Small intestine (tissue), 7 donors: ENCODE measurements around the gene MYL5. TPM values are rescaled to one million over a fixed set of nuclear protein-coding genes. Genes with fewer than 3 reads are reported as not detected.

ENCODE experiments used
- DNase-seq, 2 donors: peaks; one replicate each; pipeline versions ENCODE4 v3.0.0 to v3.0.0-alpha.2; 2013
- FAIRE-seq: peaks from 2 replicates; lab custom pipeline; 2012; peaks lifted over from hg19 to GRCh38; lab: Jason Lieb, UNC
- H3K27ac ChIP-seq, 3 donors: one replicate each; pipeline ENCODE4 v1.5.1; 2013; ENCODE audit warnings: low read length in 2 of 3, mild to moderate bottlenecking in 2 of 3, control low read depth in 1 of 3, inconsistent platforms in 1 of 3, low read depth in 1 of 3, moderate library complexity in 1 of 3
- H3K27me3 ChIP-seq, 3 donors: one replicate each; pipeline ENCODE4 v1.6.1; 2013; ENCODE audit warnings: low read length in 3 of 3, inconsistent platforms in 1 of 3; ENCODE audit not compliant: control insufficient read depth in 3 of 3, insufficient read depth in 3 of 3
- H3K36me3 ChIP-seq, 3 donors: one replicate each; pipeline ENCODE4 v1.6.1; 2013; ENCODE audit warnings: low read length in 3 of 3, inconsistent platforms in 1 of 3, low read depth in 1 of 3, mild to moderate bottlenecking in 1 of 3, moderate library complexity in 1 of 3; ENCODE audit not compliant: control insufficient read depth in 3 of 3, insufficient read depth in 2 of 3
- H3K4me1 ChIP-seq, 3 donors: one replicate each; pipeline ENCODE4 v1.6.1; 2013; ENCODE audit warnings: low read length in 2 of 3, inconsistent platforms in 1 of 3, low read depth in 1 of 3, mild to moderate bottlenecking in 1 of 3, moderate library complexity in 1 of 3; ENCODE audit not compliant: control insufficient read depth in 3 of 3, insufficient read depth in 2 of 3
- H3K4me3 ChIP-seq, 3 donors: one replicate each; pipeline ENCODE4 v1.5.1; 2013; ENCODE audit warnings: low read length in 3 of 3, control low read depth in 1 of 3, inconsistent platforms in 1 of 3, low read depth in 1 of 3, mild to moderate bottlenecking in 1 of 3, moderate library complexity in 1 of 3
- H3K9me3 ChIP-seq, 2 donors: one replicate each; pipeline ENCODE4 v1.6.1; 2013; ENCODE audit warnings: low read depth in 1 of 2, low read length in 1 of 2; ENCODE audit not compliant: control insufficient read depth in 2 of 2, insufficient read depth in 1 of 2
- WGBS, 3 donors: extraction: QIAGEN DNeasy Blood & Tissue Kit; methylation state at CpG; one replicate each; pipeline ENCODE4 v1.1.7; 2013; 5-methylcytosine and 5-hydroxymethylcytosine counted together
- polyA plus RNA-seq, 4 donors: library from polyadenylated mRNA; stranded (reverse) in 3 of 4; unstranded in 1 of 4; fragments of 200-250 nt in 3 of 4; fragments of 120-200 nt in 1 of 4; gene quantifications; one replicate each; pipeline versions ENCODE4 v1.2.1 to v1.2.3, GENCODE V29; 2013
- donor health status: healthy with polysubstance abuse.
- donor health status: control.
- donor health status: control.
- donor health status: Bipolar disorder and iron deficiency.
- donor health status: healthy.

MYL5 gene
- polyA plus RNA-seq, 4 donors, result 36.1 to 316 (median 159) TPM

GRCh38 chr4:714087-714486 lies 39.7 kb downstream of the MYL5 start:
- FAIRE-seq, result no peak
- Histone ChIP-seq H3K4me1 (no peaks in the 10 kb centered on the region), H3K4me3 (no peak overlapping the region), H3K27me3 (no peaks in the 10 kb centered on the region), H3K36me3 (peaks cover 0 to 41% (median 0%) of the 10 kb centered on the region in 3 donors), H3K9me3 (no peaks in the 10 kb centered on the region), H3K27ac (no peak overlapping the region)
- no peak for DNase-seq
- WGBS, 3 donors, result 89 to 93% (median 90%) methylated on average over 18 of the region's 18 CpGs

DNA sequence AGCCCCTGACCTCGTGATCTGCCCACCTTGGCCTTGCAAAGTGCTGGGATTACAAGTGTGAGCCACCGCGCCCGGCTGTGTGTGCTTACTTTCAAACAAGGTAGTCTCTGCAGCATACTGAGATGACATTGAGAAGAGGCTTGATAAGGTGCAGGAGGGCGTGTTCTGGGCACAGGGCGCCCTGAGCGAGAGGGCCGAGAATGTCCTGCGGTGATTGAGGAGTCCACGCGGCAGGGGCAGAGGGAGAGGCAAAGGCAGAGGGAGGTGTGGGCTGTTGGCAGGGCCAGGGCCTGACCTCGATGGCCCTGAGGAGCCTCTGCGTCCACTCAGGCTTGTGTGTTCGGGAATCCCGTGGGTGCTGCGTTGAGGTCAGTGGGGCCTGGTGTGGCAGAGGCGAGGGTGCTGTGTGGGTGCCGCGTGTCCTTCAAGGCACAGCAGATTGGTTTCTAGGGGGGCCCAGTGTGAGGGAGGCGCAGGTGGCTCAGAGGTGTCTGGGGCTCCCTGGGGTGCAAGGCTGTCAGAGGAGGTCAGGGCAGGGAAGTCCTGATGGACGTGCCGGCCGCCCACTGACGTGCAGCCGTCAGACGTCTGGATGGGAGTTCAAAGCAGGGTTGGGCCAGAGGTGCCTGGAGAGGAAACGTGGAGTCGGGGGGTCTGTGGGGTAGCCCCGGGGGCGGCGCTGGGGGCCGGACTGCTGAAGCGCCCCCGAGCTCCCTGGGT lies 43.4 kb downstream of the MYL5 start:
- Histone ChIP-seq H3K27ac (no peak overlapping the region), H3K4me1 (no peaks in the 10 kb centered on the region), H3K9me3 (no peaks in the 10 kb centered on the region), H3K4me3 (no peak overlapping the region), H3K36me3 (peaks cover 0 to 42% (median 0%) of the 10 kb centered on the region in 3 donors), H3K27me3 (no peaks in the 10 kb centered on the region)
- DNase-seq, result peak in 1 of 2 donors; percentile 72
- FAIRE-seq, result no peak
- 60 to 82% (median 66%) methylated on average over 32 to 34 of the region's 34 CpGs for WGBS, 3 donors

GRCh38 chr4:718460-718859 lies 44.1 kb downstream of the MYL5 start:
- no peak for FAIRE-seq
- 85 to 93% (median 93%) methylated on average over 8 of the region's 8 CpGs for WGBS, 3 donors
- H3K36me3 ChIP-seq, result peaks cover 0 to 43% (median 0%) of the 10 kb centered on the region in 3 donors
- DNase-seq, result no peak
- H3K4me1 ChIP-seq, result peaks cover 0 to under 1% (median 0%) of the 10 kb centered on the region in 3 donors
- H3K27ac ChIP-seq, result no peak overlapping the region
- H3K27me3 ChIP-seq, result no peaks in the 10 kb centered on the region
- H3K4me3 ChIP-seq, result no peak overlapping the region
- H3K9me3 ChIP-seq, result no peaks in the 10 kb centered on the region

GRCh38 chr4:720111-720860 lies 45.9 kb downstream of the MYL5 start:
- Histone ChIP-seq H3K27ac (no peak overlapping the region), H3K9me3 (no peaks in the 10 kb centered on the region), H3K4me1 (peaks cover 0 to 8% (median 0%) of the 10 kb centered on the region in 3 donors), H3K36me3 (peaks cover 0 to 41% (median 0%) of the 10 kb centered on the region in 3 donors), H3K27me3 (no peaks in the 10 kb centered on the region), H3K4me3 (no peak overlapping the region)
- DNase-seq (no peak), FAIRE-seq (no peak)
- 94 to 95% (median 95%) methylated on average over 57 to 59 of the region's 59 CpGs for WGBS, 3 donors

- WGBS, 3 donors, result 37 to 68% (median 58%) methylated on average over 31 of the region's 31 CpGs
- Histone ChIP-seq H3K4me1 (peaks cover 0 to 8% (median 0%) of the 10 kb centered on the region in 3 donors), H3K36me3 (peaks cover 0 to 41% (median 0%) of the 10 kb centered on the region in 3 donors), H3K27me3 (no peaks in the 10 kb centered on the region), H3K4me3 (no peak overlapping the region), H3K27ac (peak overlapping the region in 1 of 3 donors; percentile 15), H3K9me3 (no peaks in the 10 kb centered on the region)
- FAIRE-seq (no peak), DNase-seq (peak in 1 of 2 donors; percentile 56)
These were observed 47.2 kb downstream of the MYL5 start for GRCh38 chr4:721261-722168.

GRCh38 chr4:722169-722725 lies 47.9 kb downstream of the MYL5 start:
- H3K4me1 ChIP-seq, result peaks cover 0 to 8% (median 0%) of the 10 kb centered on the region in 3 donors
- H3K36me3 ChIP-seq, result peaks cover 0 to 45% (median 0%) of the 10 kb centered on the region in 3 donors
- no peaks in the 10 kb centered on the region for H3K9me3 ChIP-seq
- 93 to 95% (median 94%) methylated on average over 25 to 47 of the region's 47 CpGs for WGBS, 3 donors
- DNase-seq (no peak), FAIRE-seq (no peak)
- H3K4me3 ChIP-seq, result no peak overlapping the region
- no peaks in the 10 kb centered on the region for H3K27me3 ChIP-seq
- H3K27ac ChIP-seq, result no peak overlapping the region

DNA sequence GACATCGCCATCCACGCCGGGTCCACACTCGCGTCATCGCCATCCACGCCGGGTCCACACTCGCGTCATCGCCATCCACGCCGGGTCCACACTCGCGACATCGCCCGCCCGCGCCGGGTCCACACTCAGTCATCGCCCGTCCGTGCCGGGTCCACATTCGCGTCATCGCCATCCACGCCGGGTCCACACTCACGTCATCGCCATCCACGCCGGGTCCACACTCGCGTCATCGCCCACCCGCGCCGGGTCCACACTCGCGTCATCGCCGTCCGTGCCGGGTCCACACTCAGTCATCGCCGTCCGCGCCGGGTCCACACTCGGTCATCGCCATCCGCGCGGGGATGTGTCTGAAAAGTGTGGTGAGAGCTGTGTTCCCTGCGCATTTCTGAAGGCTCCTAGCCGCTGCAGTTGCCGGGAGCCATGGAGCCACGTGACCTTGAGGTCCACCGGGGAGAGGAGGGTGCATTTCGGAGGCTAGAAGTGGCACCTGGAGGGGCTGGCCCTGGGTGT lies 48.6 kb downstream of the MYL5 start:
- H3K27me3 ChIP-seq, result no peaks in the 10 kb centered on the region
- FAIRE-seq (no peak), DNase-seq (no peak)
- peaks cover 0 to 8% (median 0%) of the 10 kb centered on the region in 3 donors for H3K4me1 ChIP-seq
- no peak overlapping the region for H3K4me3 ChIP-seq
- H3K36me3 ChIP-seq, result peaks cover 0 to 45% (median 0%) of the 10 kb centered on the region in 3 donors
- H3K9me3 ChIP-seq, result no peaks in the 10 kb centered on the region
- 96 to 97% (median 97%) methylated on average over 61 of the region's 61 CpGs for WGBS, 3 donors
- H3K27ac ChIP-seq, result no peak overlapping the region
